NCI-H1092 treated with DMSO at 0.1 percent for 48 hours (cell line): ENCODE results near the gene UCKL1.
"Not testable (repeated sequence)": the region's sequence is repeated elsewhere in the genome, so short reads cannot be mapped to it uniquely, and the experiment has no call there.

Experiments used
- DNase-seq: peaks from one replicate; lab custom pipeline; 2025; lab: John Stamatoyannopoulos, UW

Gene UCKL1

DNA sequence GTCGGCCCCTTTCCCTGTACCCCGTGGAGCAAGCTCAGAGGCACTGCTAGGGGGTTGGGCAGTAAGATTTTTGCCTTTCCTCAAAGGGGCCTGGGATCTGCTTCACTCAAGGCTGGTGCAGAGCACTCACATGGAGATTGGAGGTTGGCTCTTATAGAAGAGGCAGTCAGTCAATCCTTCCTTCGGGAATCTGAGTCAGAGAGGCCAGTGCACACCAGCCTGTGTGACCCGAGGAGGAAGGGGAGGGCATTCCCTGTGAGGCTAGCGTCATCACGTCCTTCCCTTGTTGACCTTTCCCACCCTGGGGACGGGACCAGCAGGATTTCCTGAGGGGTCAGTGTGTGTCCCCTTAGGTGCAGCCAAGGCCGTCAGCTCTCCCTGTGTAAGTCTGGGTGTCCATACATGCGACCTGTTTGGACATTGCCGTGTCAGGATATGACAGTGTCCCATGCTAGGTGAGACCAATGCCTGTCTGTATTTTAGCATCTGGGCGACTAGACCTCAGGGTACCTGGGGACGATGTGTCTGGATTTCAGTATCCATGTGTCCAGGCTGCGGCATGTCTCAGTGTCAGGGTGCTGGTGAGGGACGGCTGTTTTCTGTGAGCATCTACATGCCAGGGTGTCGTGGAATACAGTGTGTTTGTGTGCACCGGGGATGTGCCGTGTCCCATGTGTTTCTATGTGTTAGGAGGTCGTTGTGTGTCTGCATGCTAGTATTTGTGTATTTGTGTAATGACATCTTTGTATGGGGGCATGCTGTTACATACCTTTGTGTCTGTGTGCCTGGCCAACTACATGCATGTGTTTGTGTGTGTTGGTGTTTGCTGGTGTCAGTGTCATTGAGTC, 16.3 kb upstream of the UCKL1 start:
- no peak for DNase-seq

GRCh38 chr20:63971960-63972311, 15.7 kb upstream of the UCKL1 start:
- not testable (repeated sequence) for DNase-seq

GRCh38 chr20:63970714-63971431, 14.7 kb upstream of the UCKL1 start:
- DNase-seq = no peak

- DNase-seq = peak; percentile 54
Measured at GRCh38 chr20:63969838-63970713, 13.9 kb upstream of the UCKL1 start, which contains the start of gene ZNF512B. Gene ZNF512B (minus strand): TSS chr20:63969930. CDS start chr20:63967950, 1,980 bp downstream.

- DNase-seq = peak; percentile 23
Measured at GRCh38 chr20:63968928-63969760, 12.9 kb upstream of the UCKL1 start.

DNA sequence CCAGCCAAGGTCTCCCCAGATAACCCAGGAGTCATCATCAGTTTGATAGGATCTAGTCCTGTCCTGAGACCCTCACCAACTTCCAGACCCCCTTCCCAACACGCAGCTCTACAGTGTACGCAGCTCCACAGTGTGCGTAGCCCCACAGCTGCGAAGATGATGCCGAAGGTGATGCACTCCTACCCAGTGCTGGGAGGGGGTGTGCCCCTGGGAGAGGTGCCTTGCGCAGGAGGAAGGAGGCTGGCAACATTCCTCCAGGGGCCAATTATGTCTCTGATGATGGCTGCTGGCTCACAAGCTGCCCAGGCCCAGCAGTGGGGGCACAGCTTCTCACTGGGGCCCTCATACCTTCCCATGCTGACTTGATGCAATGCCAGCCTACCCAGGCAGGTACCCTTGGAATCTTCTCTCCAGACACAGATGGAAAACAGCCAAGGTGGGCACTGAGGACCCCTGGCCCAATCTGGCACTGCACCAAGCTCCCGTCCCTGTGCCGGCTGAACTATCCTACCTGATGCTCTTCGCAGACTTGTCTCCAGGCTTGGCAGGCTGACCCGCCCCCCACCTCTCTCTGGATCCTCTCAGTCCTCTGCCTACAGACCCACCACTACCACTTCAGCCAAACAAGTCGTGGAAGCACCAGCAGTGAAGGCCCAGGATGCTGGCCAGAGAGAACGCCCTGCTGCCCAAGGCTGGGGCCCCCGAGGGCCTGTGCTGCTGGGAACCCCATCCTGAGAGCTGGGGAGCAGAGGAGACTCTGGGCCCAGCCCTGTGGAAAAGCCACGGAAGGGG, 12.1 kb upstream of the UCKL1 start:
- DNase-seq = no peak

GRCh38 chr20:63967330-63968135, 11.3 kb upstream of the UCKL1 start:
- DNase-seq = no peak

GRCh38 chr20:63966944-63967322, 10.7 kb upstream of the UCKL1 start:
- no peak for DNase-seq

- DNase-seq = no peak
Measured at GRCh38 chr20:63966172-63966943, 10.1 kb upstream of the UCKL1 start.

DNA sequence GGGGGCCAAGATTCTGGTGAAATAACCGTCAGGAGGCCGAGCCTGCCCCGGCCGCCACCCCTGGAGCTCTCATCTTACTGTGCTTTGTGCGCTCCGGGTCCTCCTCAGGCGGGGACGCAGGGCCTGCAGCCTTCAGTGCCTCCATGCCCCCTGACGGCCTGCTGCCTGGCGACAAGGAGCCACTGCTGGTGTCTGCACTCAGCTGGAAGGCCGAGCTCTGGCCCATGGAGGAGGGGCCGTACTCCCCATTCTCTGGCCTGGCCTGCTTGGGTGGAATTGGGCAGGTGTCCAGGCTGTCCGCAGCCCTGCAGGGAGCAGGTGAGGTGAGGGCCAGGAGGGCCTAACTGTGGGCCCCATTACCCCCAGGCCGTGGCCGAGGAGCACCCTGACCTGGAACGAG, 8.2 kb upstream of the UCKL1 start:
- DNase-seq = no peak

DNA sequence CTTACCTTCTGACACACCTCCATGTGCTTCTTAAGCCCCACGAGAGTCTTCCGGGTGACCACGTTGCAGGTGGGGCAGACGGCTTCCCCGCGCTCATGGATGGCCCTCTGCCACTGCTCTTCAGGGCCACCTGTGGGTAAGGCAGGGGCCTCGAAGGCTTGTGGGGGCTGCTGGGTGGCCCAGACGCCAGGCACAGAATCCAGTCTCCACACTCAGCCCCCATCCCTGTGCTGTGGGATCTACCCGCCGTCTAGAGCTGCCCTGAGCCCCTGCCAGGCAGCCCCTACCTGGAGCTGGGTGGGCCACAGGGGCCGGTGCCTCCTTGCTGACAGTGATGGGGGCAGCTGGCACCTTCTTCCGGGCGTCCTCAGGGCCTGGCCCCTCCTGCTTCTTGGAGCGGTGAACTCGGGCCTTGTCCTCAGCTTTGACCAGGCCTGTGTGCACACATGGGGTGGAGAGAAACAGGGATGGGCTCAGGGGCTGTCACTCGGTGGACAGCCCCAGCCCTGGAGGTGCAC, 7.6 kb upstream of the UCKL1 start:
- no peak for DNase-seq

- no peak for DNase-seq
Measured at GRCh38 chr20:63963348-63963741, 7.1 kb upstream of the UCKL1 start.

DNA sequence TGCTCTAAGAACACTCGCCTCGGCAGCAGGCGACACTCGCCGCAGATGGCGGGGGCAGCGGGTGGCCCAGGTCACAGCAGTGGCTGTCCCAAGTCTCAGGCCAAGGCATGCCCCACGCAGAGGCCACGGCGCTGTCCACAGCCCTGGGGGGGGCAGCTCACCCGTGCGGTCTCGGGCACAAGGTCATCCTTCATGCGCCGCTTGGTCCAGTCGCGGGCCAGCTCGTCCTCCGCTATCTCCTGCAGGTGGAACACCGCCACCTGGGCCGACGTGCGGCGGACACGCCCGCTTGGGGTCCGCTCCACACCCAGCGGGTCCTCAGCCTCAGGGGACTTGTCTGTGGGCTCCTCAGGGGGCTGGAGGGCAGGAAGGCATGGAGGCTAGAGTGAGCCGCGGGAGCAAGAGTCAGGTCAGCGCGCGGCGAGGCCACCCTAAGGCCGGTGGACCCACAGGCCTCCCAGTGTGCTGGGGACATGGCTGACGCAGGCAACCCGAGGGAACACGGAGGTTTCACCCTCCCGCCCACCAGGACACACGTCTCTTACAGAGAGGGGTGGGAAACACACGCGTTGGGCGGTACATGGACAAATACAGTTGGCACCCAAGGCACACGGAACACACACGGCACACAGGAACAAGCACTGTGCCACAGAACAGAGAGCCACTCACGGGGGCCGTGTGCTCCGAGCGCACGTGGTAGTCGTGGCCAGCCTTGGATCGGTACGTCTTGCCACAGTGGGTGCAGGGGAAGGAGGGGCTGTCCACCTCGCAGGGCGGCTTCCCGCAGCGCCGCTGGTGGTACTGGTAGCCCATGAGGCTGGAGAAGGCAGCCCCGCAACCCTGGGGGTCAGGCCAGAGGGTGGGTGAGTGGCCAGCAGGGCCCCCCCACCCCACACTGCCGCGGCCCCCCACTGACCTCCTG, 6.5 kb upstream of the UCKL1 start:
- DNase-seq = no peak

- no peak for DNase-seq
Measured at GRCh38 chr20:63961664-63962425, 5.6 kb upstream of the UCKL1 start.

- DNase-seq = not testable (repeated sequence)
Measured at GRCh38 chr20:63960654-63961621, 4.7 kb upstream of the UCKL1 start.

GRCh38 chr20:63959699-63960075, 3.5 kb upstream of the UCKL1 start:
- DNase-seq = no peak
